HepG2 (cell line): ENCODE measurements around the gene ELFN1. TPM values are rescaled to one million over a fixed set of nuclear protein-coding genes. Genes with fewer than 3 reads are reported as not detected.

Source experiments
- ATAC-seq: fragments of 200-7000 bp; cut with Tn5 transposase; 3 replicates; pipeline ENCODE4 v1.9.1; 2020; ENCODE audit warnings: mild to moderate bottlenecking, moderate library complexity
- BruUV-seq: library from RNA; stranded (reverse); fragments of 400-500 nt; replicated peaks from 2 replicates; lab custom pipeline; 2021; lab: Mats Ljungman, UMichigan
- CTCF ChIA-PET: fragments of 300-600 bp; formaldehyde crosslinking; extraction: SDS; loops from one replicate; lab custom pipeline; 2021; ENCODE audit warnings: low total read pairs, inconsistent platforms, low intra/inter-chr PET ratio; lab: Yijun Ruan, JAX
- POLR2A ChIA-PET: fragments of 350-600 bp; sonication (Branson Sonifier 250); formaldehyde crosslinking; loops from one replicate; lab custom pipeline; 2020; ENCODE audit warnings: antibody characterized with exemption, inconsistent platforms; lab: Yijun Ruan, JAX
- DNase-seq: peaks from one replicate; pipeline ENCODE4 v3.0.0-alpha.2; 2015; ENCODE audit warnings: low spot score
- FAIRE-seq: peaks from 3 replicates; lab custom pipeline; 2011; peaks lifted over from hg19 to GRCh38; lab: Jason Lieb, UNC
- H2AFZ ChIP-seq: one replicate; pipeline ENCODE4 v1.6.1; 2011; ENCODE audit warnings: low read length, inconsistent platforms
- H3K27ac ChIP-seq: fragments of 300-600 bp; 3 replicates; pipeline ENCODE4 v1.8.0; 2011; ENCODE audit warnings: mixed run types, mild to moderate bottlenecking, mixed read lengths, low read length, inconsistent platforms; ENCODE audit not compliant: insufficient read depth; ENCODE audit errors: extremely low read length
- H3K27me3 ChIP-seq, 2 experiments: fragments of 200-600 bp in 1 of 2; 2 replicates in 1 of 2; 3 replicates in 1 of 2; pipeline versions ENCODE4 v1.6.0 to v1.8.0; 2011; ENCODE audit warnings: low read length in 2 of 2, mild to moderate bottlenecking in 2 of 2, moderate library complexity in 2 of 2, inconsistent platforms in 1 of 2; ENCODE audit not compliant: insufficient read depth in 2 of 2, control insufficient read depth in 1 of 2
- H3K36me3 ChIP-seq, 2 experiments: fragments of 200-600 bp in 1 of 2; replicated peaks in 1 of 2; 2 replicates in 1 of 2; 3 replicates in 1 of 2; pipeline versions ENCODE4 v1.5.1 to v1.8.0; 2011; ENCODE audit warnings: low read length in 2 of 2, inconsistent platforms in 1 of 2; ENCODE audit not compliant: insufficient read depth in 2 of 2, control insufficient read depth in 1 of 2
- H3K4me1 ChIP-seq: 2 replicates; pipeline ENCODE4 v1.5.1; 2012; ENCODE audit warnings: low read length, inconsistent platforms; ENCODE audit not compliant: insufficient read depth
- H3K4me2 ChIP-seq: 2 replicates; pipeline ENCODE4 v1.6.0; 2011; ENCODE audit warnings: low read depth, low read length, inconsistent platforms
- H3K4me3 ChIP-seq, 3 experiments: fragments of 200-600 bp in 1 of 3; sonication (generic), shearing (Covaris generic) in 1 of 3; replicated peaks in 1 of 3; 2 replicates each; pipeline ENCODE4 v1.5.1; 2011 to 2016; ENCODE audit warnings: low read length in 3 of 3, inconsistent platforms in 2 of 3, low read depth in 2 of 3, mild to moderate bottlenecking in 2 of 3, control low read depth in 1 of 3, mixed read lengths in 1 of 3; ENCODE audit not compliant: insufficient read depth in 1 of 3
- H3K79me2 ChIP-seq: one replicate; pipeline ENCODE4 v1.6.1; 2011; ENCODE audit warnings: low read length, inconsistent platforms; ENCODE audit not compliant: insufficient read depth
- H3K9ac ChIP-seq: 2 replicates; pipeline ENCODE4 v1.6.0; 2011; ENCODE audit warnings: mild to moderate bottlenecking, low read depth, low read length, inconsistent platforms; ENCODE audit not compliant: insufficient read depth
- H3K9me3 ChIP-seq: 2 replicates; pipeline ENCODE4 v1.5.1; 2012; ENCODE audit warnings: mild to moderate bottlenecking, low read length
- H4K20me1 ChIP-seq: 2 replicates; pipeline ENCODE4 v1.6.0; 2011; ENCODE audit warnings: inconsistent platforms, mild to moderate bottlenecking, low read length, moderate library complexity; ENCODE audit not compliant: insufficient read depth
- BATF2 ChIP-seq: sonication (generic); formaldehyde crosslinking; IDR thresholded peaks from 2 replicates; pipeline ENCODE4 v1.8.0; 2022; ENCODE audit warnings: mild to moderate bottlenecking, missing genetic modification reagents, moderate library complexity
- FOXA1 ChIP-seq, 2 experiments: fragments of 450-650 bp in 1 of 2; sonication (generic) in 1 of 2; formaldehyde crosslinking in 1 of 2; IDR thresholded peaks; 2 replicates each; pipeline versions ENCODE4 v1.4.0 to v1.6.1; 2016 to 2020; ENCODE audit warnings: missing genetic modification reagents in 1 of 2
- HNRNPL ChIP-seq: fragments of 200-400 bp; formaldehyde crosslinking; IDR thresholded peaks from 2 replicates; pipeline ENCODE4 v1.6.1; 2017; ENCODE audit warnings: mild to moderate bottlenecking, low read depth, low read length
- MAF1 ChIP-seq: sonication (generic); formaldehyde crosslinking; IDR thresholded peaks from 2 replicates; pipeline ENCODE4 v1.5.0; 2020; ENCODE audit warnings: missing genetic modification reagents, borderline replicate concordance
- MTA3 ChIP-seq: sonication (generic); formaldehyde crosslinking; IDR thresholded peaks from 2 replicates; pipeline ENCODE4 v1.4.0; 2020; ENCODE audit warnings: missing genetic modification reagents
- NR2F6 ChIP-seq, 2 experiments: IDR thresholded peaks; 2 replicates each; pipeline ENCODE4 v1.6.1; 2016; ENCODE audit warnings: antibody characterized with exemption in 1 of 2, mild to moderate bottlenecking in 1 of 2
- REL ChIP-seq: sonication (generic); formaldehyde crosslinking; conservative IDR thresholded peaks from 2 replicates; pipeline ENCODE4 v1.8.0; 2022; ENCODE audit warnings: mild to moderate bottlenecking, missing genetic modification reagents, moderate library complexity
- ZEB1 ChIP-seq: IDR thresholded peaks from 2 replicates; pipeline ENCODE4 v1.6.1; 2012; ENCODE audit warnings: mild to moderate bottlenecking, low read depth, inconsistent platforms; ENCODE audit not compliant: insufficient replicate concordance
- ZNF256 ChIP-seq: sonication (generic); formaldehyde crosslinking; conservative IDR thresholded peaks from 2 replicates; pipeline ENCODE4 v1.4.0; 2020; ENCODE audit warnings: missing genetic modification reagents
- ZNF362 ChIP-seq: sonication (generic); formaldehyde crosslinking; IDR thresholded peaks from 2 replicates; pipeline ENCODE4 v1.4.0; 2020; ENCODE audit warnings: missing genetic modification reagents, mild to moderate bottlenecking, borderline replicate concordance
- ZSCAN29 ChIP-seq: sonication (generic); formaldehyde crosslinking; conservative IDR thresholded peaks from 2 replicates; pipeline ENCODE4 v1.4.0; 2020; ENCODE audit warnings: mild to moderate bottlenecking, missing genetic modification reagents
- WGBS: methylation state at CpG from one replicate; pipeline ENCODE4 v1.1.6; 2017; ENCODE audit warnings: low lambda C conversion rate; 5-methylcytosine and 5-hydroxymethylcytosine counted together
- in situ Hi-C: cut with HindIII; loops from 2 replicates; pipeline ENCODE4 v1.10.0; 2017; ENCODE audit warnings: low pct_unique_long_range_greater_than_20kb; ENCODE audit not compliant: extremely low pct_ligation_motif_present
- intact Hi-C: fragments of 100-400 bp; cut with micrococcal nuclease; formaldehyde crosslinking; loops from one replicate; pipeline ENCODE4 v1.10.0; 2022; ENCODE audit not compliant: unreplicated experiment
- polyA plus RNA-seq, 8 experiments: library from polyadenylated mRNA; depleted of rRNA in 3 of 8; stranded (reverse) in 7 of 8; unstranded in 1 of 8; fragments of >200 nt; fragmentation: Illumina TruSeq in 4 of 8; extraction: Trizol in 4 of 8; gene quantifications; 2 replicates each; pipeline versions ENCODE4 v1.2.1 to v1.2.3, GENCODE V29; 2011 to 2016; ENCODE audit warnings: low read depth in 4 of 8, missing spikeins in 1 of 8, mixed read lengths in 1 of 8; ENCODE audit not compliant: insufficient read depth in 1 of 8
- total RNA-seq, 5 experiments: library from RNA; depleted of rRNA; stranded (reverse); fragments of >200 nt; fragmentation: Illumina TruSeq; extraction: Trizol; gene quantifications; 2 replicates each; pipeline ENCODE4 v1.2.3, GENCODE V29; 2016; ENCODE audit warnings: low read depth in 1 of 5

Gene ELFN1
- total and polyA plus RNA-seq, 2 of the 13 experiments (the other 11 are each of a cell fraction or from before 2014, with no cell fraction given) = 0.13 to 0.18 TPM

GRCh38 chr7:1733908-1734730 is 64.0 kb downstream of the ELFN1 start:
- Histone ChIP-seq H2AFZ (no peak overlapping the region), H3K9me3 (peaks cover 20% of the 10 kb centered on the region; the same call in 1 of the 2 replicates), H3K9ac (no peak overlapping the region), H3K27ac (no peak overlapping the region), H3K4me3 (no peak overlapping the region), H3K27me3 (peaks cover 0 to 34% of the 10 kb centered on the region in 2 experiments; a peak in 3 of 5 replicates), H3K4me1 (no peaks in the 10 kb centered on the region), H4K20me1 (no peaks in the 10 kb centered on the region), H3K79me2 (no peaks in the 10 kb centered on the region), H3K36me3 (no peaks in the 10 kb centered on the region), H3K4me2 (no peak overlapping the region)
- BruUV-seq = no TSS peak
- CTCF ChIA-PET = no interaction called here
- 64% methylated on average over 13 of the region's 17 CpGs for WGBS
- TF ChIP-seq HNRNPL = no peak
- TF ChIP-seq ZNF362 (CRISPR knock-in tag) = no peak
- TF ChIP-seq ZSCAN29 (CRISPR knock-in tag) = no peak
- no peak for TF ChIP-seq FOXA1 (IDR thresholded peaks at IDR 0.05)
- TF ChIP-seq FOXA1 (CRISPR knock-in tag; IDR thresholded peaks at IDR 0.05) = no peak
- no peak for TF ChIP-seq MTA3 (CRISPR knock-in tag)
- no peak for TF ChIP-seq ZNF256
- TF ChIP-seq NR2F6 (IDR thresholded peaks at IDR 0.05) = no peak
- no peak for TF ChIP-seq NR2F6 (CRISPR knock-in tag; IDR thresholded peaks at IDR 0.05)
- no peak for TF ChIP-seq MAF1 (CRISPR knock-in tag)
- no peak for TF ChIP-seq ZEB1
- TF ChIP-seq BATF2 (CRISPR knock-in tag) = no peak
- no peak for TF ChIP-seq REL (CRISPR knock-in tag)
- ATAC-seq (no peak), DNase-seq (no peak), FAIRE-seq (no peak)
- POLR2A ChIA-PET = no interaction called here
- in situ Hi-C loops = no loop called here
- intact Hi-C loops = no loop called here
